ENCODE measurements around the gene KLB.

The KLB gene

DNA sequence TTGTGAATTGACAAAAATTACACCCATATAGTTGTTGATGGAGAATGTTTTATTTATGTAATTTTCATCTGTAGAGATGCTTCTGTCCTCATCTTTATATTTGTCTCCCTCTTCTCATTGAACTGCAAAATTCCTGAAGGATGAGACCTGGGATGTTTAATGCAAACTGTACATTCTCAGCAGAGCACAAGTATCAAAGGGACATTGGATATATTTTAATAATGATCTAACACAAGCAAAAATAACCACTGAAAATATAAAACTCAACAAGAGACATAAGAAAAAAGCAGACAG, 91.9 kb downstream of the KLB start:
- no peak for DNase-seq (ENCODE audit: low read depth)
- no peak overlapping the region for H3K4me3 ChIP-seq (replicated peaks; ENCODE audit: low read depth, low read length)
- TF ChIP-seq, protein P1, sequence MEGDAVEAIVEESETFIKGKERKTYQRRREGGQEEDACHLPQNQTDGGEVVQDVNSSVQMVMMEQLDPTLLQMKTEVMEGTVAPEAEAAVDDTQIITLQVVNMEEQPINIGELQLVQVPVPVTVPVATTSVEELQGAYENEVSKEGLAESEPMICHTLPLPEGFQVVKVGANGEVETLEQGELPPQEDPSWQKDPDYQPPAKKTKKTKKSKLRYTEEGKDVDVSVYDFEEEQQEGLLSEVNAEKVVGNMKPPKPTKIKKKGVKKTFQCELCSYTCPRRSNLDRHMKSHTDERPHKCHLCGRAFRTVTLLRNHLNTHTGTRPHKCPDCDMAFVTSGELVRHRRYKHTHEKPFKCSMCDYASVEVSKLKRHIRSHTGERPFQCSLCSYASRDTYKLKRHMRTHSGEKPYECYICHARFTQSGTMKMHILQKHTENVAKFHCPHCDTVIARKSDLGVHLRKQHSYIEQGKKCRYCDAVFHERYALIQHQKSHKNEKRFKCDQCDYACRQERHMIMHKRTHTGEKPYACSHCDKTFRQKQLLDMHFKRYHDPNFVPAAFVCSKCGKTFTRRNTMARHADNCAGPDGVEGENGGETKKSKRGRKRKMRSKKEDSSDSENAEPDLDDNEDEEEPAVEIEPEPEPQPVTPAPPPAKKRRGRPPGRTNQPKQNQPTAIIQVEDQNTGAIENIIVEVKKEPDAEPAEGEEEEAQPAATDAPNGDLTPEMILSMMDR (IDR thresholded peaks at IDR 0.05; ENCODE audit: low read length, missing control alignments) = no peak
